K562 (cell line): ENCODE results near the gene CDHR2. TPM values are rescaled to one million over a fixed set of nuclear protein-coding genes. Genes with fewer than 3 reads are reported as not detected.

ENCODE experiments used
- CC2D1A ChIP-seq: fragments of 450-650 bp; IDR thresholded peaks from 2 replicates; pipeline ENCODE4 v1.6.1; 2017; ENCODE audit warnings: mild to moderate bottlenecking
- E2F6 ChIP-seq, 2 experiments: IDR thresholded peaks; 2 replicates each; pipeline ENCODE4 v1.6.1; 2011; ENCODE audit warnings: borderline replicate concordance in 1 of 2, control low read depth in 1 of 2, low read depth in 1 of 2, low read length in 1 of 2, mild to moderate bottlenecking in 1 of 2, mixed read lengths in 1 of 2, moderate library complexity in 1 of 2; ENCODE audit not compliant: insufficient read depth in 1 of 2, insufficient read length in 1 of 2, poor library complexity in 1 of 2, severe bottlenecking in 1 of 2; ENCODE audit errors: extremely low read depth in 1 of 2
- MAFF ChIP-seq: IDR thresholded peaks from 2 replicates; pipeline ENCODE4 v1.6.1; 2012; ENCODE audit warnings: low read length, improper control_type of control experiment
- MAX ChIP-seq: sonication (generic); formaldehyde crosslinking; IDR thresholded peaks from 2 replicates; pipeline ENCODE4 v1.9.0; 2022; ENCODE audit warnings: mild to moderate bottlenecking, missing genetic modification reagents
- MYBL2 ChIP-seq, 2 experiments: fragments of 450-650 bp in 1 of 2; sonication (generic) in 1 of 2; formaldehyde crosslinking in 1 of 2; IDR thresholded peaks; 2 replicates each; pipeline versions ENCODE4 v1.6.1 to v1.8.1; 2017 to 2022; ENCODE audit warnings: borderline replicate concordance in 1 of 2, inconsistent platforms in 1 of 2, low read depth in 1 of 2, mild to moderate bottlenecking in 1 of 2, missing genetic modification reagents in 1 of 2, moderate library complexity in 1 of 2
- MYC ChIP-seq, 2 experiments: fragments of 250-450 bp in 1 of 2; sonication (Bioruptor Pico) in 1 of 2; IDR thresholded peaks; 2 replicates each; pipeline versions ENCODE4 v1.5.1 to v1.6.1; 2012 to 2021; ENCODE audit warnings: low read depth in 2 of 2, borderline replicate concordance in 1 of 2, improper control_type of control experiment in 1 of 2, low read length in 1 of 2, mild to moderate bottlenecking in 1 of 2, moderate library complexity in 1 of 2
- NCOA1 ChIP-seq: fragments of 450-650 bp; IDR thresholded peaks from 2 replicates; pipeline ENCODE4 v1.6.1; 2016; ENCODE audit warnings: low read depth
- PPARD ChIP-seq: fragments of 250-450 bp; sonication (Bioruptor Pico); IDR thresholded peaks from 2 replicates; pipeline ENCODE4 v1.8.0; 2022; ENCODE audit warnings: inconsistent platforms, mild to moderate bottlenecking, moderate library complexity
- RAD21 ChIP-seq, 2 experiments: fragments of 250-450 bp in 1 of 2; fragments of 450-650 bp in 1 of 2; sonication (Bioruptor Pico) in 1 of 2; formaldehyde crosslinking in 1 of 2; IDR thresholded peaks in 1 of 2; conservative IDR thresholded peaks in 1 of 2; 2 replicates each; pipeline versions ENCODE4 v1.4.0 to v1.8.0; 2020 to 2022; ENCODE audit warnings: mild to moderate bottlenecking in 2 of 2, moderate library complexity in 1 of 2
- RAD51 ChIP-seq: fragments of 450-650 bp; IDR thresholded peaks from 2 replicates; pipeline ENCODE4 v1.7.1; 2016; ENCODE audit warnings: low read depth, mild to moderate bottlenecking, borderline replicate concordance
- REST ChIP-seq, 2 experiments: fragments of 450-650 bp; formaldehyde crosslinking in 1 of 2; IDR thresholded peaks; 2 replicates each; pipeline versions ENCODE4 v1.4.0 to v1.6.1; 2014 to 2020; ENCODE audit warnings: mild to moderate bottlenecking in 2 of 2, borderline replicate concordance in 1 of 2, low read depth in 1 of 2
- SMARCA5 ChIP-seq: fragments of 450-650 bp; IDR thresholded peaks from 2 replicates; pipeline ENCODE4 v1.6.1; 2016
- ZNF184 ChIP-seq: sonication (generic); formaldehyde crosslinking; IDR thresholded peaks from 2 replicates; pipeline ENCODE4 v1.5.0; 2020; ENCODE audit warnings: missing genetic modification reagents
- ZNF280B ChIP-seq: fragments of 250-450 bp; sonication (Bioruptor Pico); IDR thresholded peaks from 2 replicates; pipeline ENCODE4 v1.5.1; 2021; ENCODE audit warnings: mild to moderate bottlenecking
- ZNF764 ChIP-seq: fragments of 250-450 bp; sonication (Bioruptor Pico); IDR thresholded peaks from 2 replicates; pipeline ENCODE4 v1.4.0; 2020; ENCODE audit warnings: low read depth, mild to moderate bottlenecking, moderate library complexity
- polyA plus RNA-seq, 8 experiments: library from polyadenylated mRNA; depleted of rRNA in 4 of 8; stranded (reverse) in 5 of 8; unstranded in 3 of 8; fragments of >200 nt; fragmentation: Nextera tagmentation in 2 of 8; fragmentation: Illumina TruSeq in 1 of 8; extraction: Ambion mirVana in 2 of 8; extraction: Trizol in 1 of 8; gene quantifications; 2 replicates each; pipeline versions ENCODE4 v1.2.1 to v1.2.3, GENCODE V29; 2011 to 2014; ENCODE audit warnings: inconsistent platforms in 1 of 8, missing spikeins in 1 of 8
- total RNA-seq, 7 experiments: library from RNA; depleted of rRNA in 6 of 7; stranded (reverse); fragments of >200 nt in 6 of 7; fragmentation: Illumina TruSeq in 2 of 7; extraction: Trizol in 2 of 7; gene quantifications; 2 replicates each; pipeline versions ENCODE4 v1.2.1 to v1.2.3, GENCODE V29; 2011 to 2021; ENCODE audit warnings: low replicate concordance in 1 of 7

CDHR2 gene
- total and polyA plus RNA-seq, 9 of the 15 experiments (the other 6 are each of a cell fraction or from before 2014, with no cell fraction given) = 0.01 to 0.62 (median 0.09) TPM; not detected in 2

- TF ChIP-seq RAD21 (CRISPR knock-in tag; conservative IDR thresholded peaks at IDR 0.05 in 1 of 2, IDR thresholded peaks at IDR 0.05 in 1 of 2) (peak in 1 of 2 experiments; percentile 69; a peak in 3 of 4 replicates), CC2D1A (no peak), SMARCA5 (0 out of 2 replicates have a peak, but pooled peaks have one; percentile 18), ZNF764 (CRISPR knock-in tag) (peak; percentile 93), REST (IDR thresholded peaks at IDR 0.05; ENCODE audit: borderline replicate concordance) (peak; percentile 50; the same call in 1 of the 2 replicates), REST (CRISPR knock-in tag; IDR thresholded peaks at IDR 0.05; ENCODE audit: low read depth) (no peak), MAFF (no peak), ZNF280B (CRISPR knock-in tag) (no peak), NCOA1 (no peak), RAD51 (no peak), MYC (IDR thresholded peaks at IDR 0.05; ENCODE audit: low read depth, low read length) (0 out of 2 replicates have a peak, but pooled peaks have one; percentile 34), MYC (CRISPR knock-in tag; IDR thresholded peaks at IDR 0.05; ENCODE audit: borderline replicate concordance, low read depth) (no peak), ZNF184 (CRISPR knock-in tag) (no peak), E2F6 (IDR thresholded peaks at IDR 0.05; ENCODE audit: borderline replicate concordance in 1 of 2, extremely low read depth in 1 of 2, insufficient read depth in 1 of 2, insufficient read length in 1 of 2, low read depth in 1 of 2, low read length in 1 of 2, poor library complexity in 1 of 2, severe bottlenecking in 1 of 2) (peak; percentile 91 to 92), MYBL2 (IDR thresholded peaks at IDR 0.05; ENCODE audit: low read depth) (no peak), MYBL2 (CRISPR knock-in tag; IDR thresholded peaks at IDR 0.05; ENCODE audit: borderline replicate concordance) (no peak), PPARD (CRISPR knock-in tag) (no peak), MAX (peak; percentile 40; the same call in 1 of the 2 replicates)
Observed at GRCh38 chr5:176578391-176578808, 29.3 kb downstream of the CDHR2 start (continued).
